NB4 (cell line): ENCODE data around the gene GCG.

Experiments used
- POLR2A ChIP-seq: IDR thresholded peaks from 2 replicates; pipeline ENCODE4 v1.6.1; 2011; ENCODE audit warnings: mild to moderate bottlenecking; ENCODE audit not compliant: insufficient read length; ENCODE audit errors: extremely low read depth
- TF ChIP-seq, protein P1 (sequence below): IDR thresholded peaks from one replicate; pipeline ENCODE4 v1.5.1; 2012; ENCODE audit warnings: low read depth, low read length

DNA sequence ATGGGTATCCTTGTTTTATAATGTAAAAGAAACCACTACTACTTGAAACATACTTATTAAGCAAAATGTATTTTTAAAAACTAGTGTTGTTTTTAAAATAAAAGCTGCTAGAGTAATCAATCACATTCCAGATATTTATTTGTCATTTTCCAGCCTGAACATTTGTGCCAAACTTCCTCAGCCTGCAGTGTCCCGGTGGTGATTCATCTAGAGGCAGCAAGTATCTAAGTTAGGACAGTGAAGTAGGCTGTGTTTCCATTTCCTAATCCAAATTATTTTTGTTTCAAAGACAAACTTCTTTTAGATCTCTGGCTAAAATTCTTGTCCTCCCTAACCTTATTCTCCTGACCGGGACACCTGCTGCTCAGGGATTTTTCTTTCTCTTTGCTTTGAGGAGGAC lies 12.8 kb upstream of the GCG start:
- TF ChIP-seq, protein P1, sequence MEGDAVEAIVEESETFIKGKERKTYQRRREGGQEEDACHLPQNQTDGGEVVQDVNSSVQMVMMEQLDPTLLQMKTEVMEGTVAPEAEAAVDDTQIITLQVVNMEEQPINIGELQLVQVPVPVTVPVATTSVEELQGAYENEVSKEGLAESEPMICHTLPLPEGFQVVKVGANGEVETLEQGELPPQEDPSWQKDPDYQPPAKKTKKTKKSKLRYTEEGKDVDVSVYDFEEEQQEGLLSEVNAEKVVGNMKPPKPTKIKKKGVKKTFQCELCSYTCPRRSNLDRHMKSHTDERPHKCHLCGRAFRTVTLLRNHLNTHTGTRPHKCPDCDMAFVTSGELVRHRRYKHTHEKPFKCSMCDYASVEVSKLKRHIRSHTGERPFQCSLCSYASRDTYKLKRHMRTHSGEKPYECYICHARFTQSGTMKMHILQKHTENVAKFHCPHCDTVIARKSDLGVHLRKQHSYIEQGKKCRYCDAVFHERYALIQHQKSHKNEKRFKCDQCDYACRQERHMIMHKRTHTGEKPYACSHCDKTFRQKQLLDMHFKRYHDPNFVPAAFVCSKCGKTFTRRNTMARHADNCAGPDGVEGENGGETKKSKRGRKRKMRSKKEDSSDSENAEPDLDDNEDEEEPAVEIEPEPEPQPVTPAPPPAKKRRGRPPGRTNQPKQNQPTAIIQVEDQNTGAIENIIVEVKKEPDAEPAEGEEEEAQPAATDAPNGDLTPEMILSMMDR: no peak
- TF ChIP-seq POLR2A: no peak
